Panc1 (cell line): ENCODE measurements around the gene SYTL4. TPM values are rescaled to one million over a fixed set of nuclear protein-coding genes. Genes with fewer than 3 reads are reported as not detected.

Experiments used
- ATAC-seq: fragments of 200-7000 bp; cut with Tn5 transposase; 2 replicates; pipeline ENCODE4 v1.9.1; 2020; ENCODE audit warnings: mild to moderate bottlenecking, moderate library complexity
- BruUV-seq: library from RNA; stranded (reverse); fragments of 400-500 nt; replicated peaks from 2 replicates; lab custom pipeline; 2021; lab: Mats Ljungman, UMichigan
- CTCF ChIA-PET: fragments of 300-600 bp; sonication (Branson Sonifier 250); formaldehyde crosslinking; loops from one replicate; lab custom pipeline; 2022; ENCODE audit warnings: antibody characterized with exemption; lab: Charles Lee
- POLR2A ChIA-PET: fragments of 300-600 bp; sonication (Branson Sonifier 250); formaldehyde crosslinking; loops from one replicate; lab custom pipeline; 2022; ENCODE audit warnings: antibody characterized with exemption; lab: Charles Lee
- DNase-seq: peaks from one replicate; pipeline ENCODE4 v3.0.0-alpha.2; 2010; ENCODE audit warnings: low read depth, low spot score
- H3K27ac ChIP-seq: 2 replicates; pipeline ENCODE4 v1.5.1; 2011; ENCODE audit warnings: mild to moderate bottlenecking, low read length, inconsistent platforms
- H3K27me3 ChIP-seq: fragments of 200-500 bp; sonication (Bioruptor generic); 2 replicates; pipeline ENCODE4 v1.6.0; 2014; ENCODE audit warnings: low read length, inconsistent platforms; ENCODE audit not compliant: control insufficient read depth, insufficient read depth
- H3K36me3 ChIP-seq: fragments of 200-500 bp; sonication (Bioruptor generic); 2 replicates; pipeline ENCODE4 v1.5.1; 2014; ENCODE audit warnings: inconsistent platforms, mild to moderate bottlenecking, low read length, moderate library complexity; ENCODE audit not compliant: control insufficient read depth, insufficient read depth
- H3K4me1 ChIP-seq: 2 replicates; pipeline ENCODE4 v1.5.1; 2011; ENCODE audit warnings: inconsistent platforms, mild to moderate bottlenecking, low read length, moderate library complexity; ENCODE audit not compliant: control insufficient read depth, insufficient read depth
- H3K4me3 ChIP-seq, 2 experiments: 2 replicates each; pipeline ENCODE4 v1.5.1; 2011 to 2012; ENCODE audit warnings: low read depth in 2 of 2, low read length in 2 of 2, mild to moderate bottlenecking in 2 of 2, inconsistent platforms in 1 of 2, moderate library complexity in 1 of 2
- H3K9me3 ChIP-seq: fragments of 200-500 bp; sonication (Bioruptor generic); 2 replicates; pipeline ENCODE4 v1.5.1; 2014; ENCODE audit warnings: low read depth, mild to moderate bottlenecking, inconsistent platforms, low read length, moderate library complexity; ENCODE audit not compliant: control insufficient read depth, insufficient read depth
- POLR2AphosphoS5 ChIP-seq: IDR thresholded peaks from 2 replicates; pipeline ENCODE4 v1.6.1; 2012; ENCODE audit warnings: mild to moderate bottlenecking, low read depth, low read length, moderate library complexity
- SIN3A ChIP-seq: IDR thresholded peaks from 2 replicates; pipeline ENCODE4 v1.6.1; 2012; ENCODE audit warnings: low read depth, mild to moderate bottlenecking, low read length, moderate library complexity, borderline replicate concordance; ENCODE audit not compliant: insufficient read depth
- TCF7L2 ChIP-seq: IDR thresholded peaks from 2 replicates; pipeline ENCODE4 v1.6.1; 2011; ENCODE audit warnings: mild to moderate bottlenecking, low read depth, low read length, inconsistent platforms
- in situ Hi-C: cut with HindIII; loops from 2 replicates; pipeline ENCODE4 v1.10.0; 2016; ENCODE audit warnings: low sequenced_read_pairs, low pct_unique_long_range_greater_than_20kb
- intact Hi-C: fragments of 100-400 bp; cut with micrococcal nuclease; formaldehyde crosslinking; loops from one replicate; pipeline ENCODE4 v1.10.0; 2022; ENCODE audit not compliant: unreplicated experiment
- total RNA-seq: library from RNA; stranded (reverse); gene quantifications from one replicate; pipeline ENCODE4 v1.2.1, GENCODE V29; 2021; ENCODE audit not compliant: unreplicated experiment
- TF ChIP-seq, protein P1 (sequence below): fragments of 450-650 bp; IDR thresholded peaks from 2 replicates; pipeline ENCODE4 v1.5.1; 2017; ENCODE audit warnings: mild to moderate bottlenecking
- TF ChIP-seq, protein P2 (sequence below), 2 experiments: IDR thresholded peaks; 2 replicates each; pipeline ENCODE4 v1.6.1; 2011 to 2012; ENCODE audit warnings: low read depth in 2 of 2, control low read depth in 1 of 2, low read length in 1 of 2, mild to moderate bottlenecking in 1 of 2, moderate library complexity in 1 of 2; ENCODE audit not compliant: insufficient read depth in 1 of 2

SYTL4 gene
- total RNA-seq, 1 experiment from 2014 or later = 0.15 TPM

DNA sequence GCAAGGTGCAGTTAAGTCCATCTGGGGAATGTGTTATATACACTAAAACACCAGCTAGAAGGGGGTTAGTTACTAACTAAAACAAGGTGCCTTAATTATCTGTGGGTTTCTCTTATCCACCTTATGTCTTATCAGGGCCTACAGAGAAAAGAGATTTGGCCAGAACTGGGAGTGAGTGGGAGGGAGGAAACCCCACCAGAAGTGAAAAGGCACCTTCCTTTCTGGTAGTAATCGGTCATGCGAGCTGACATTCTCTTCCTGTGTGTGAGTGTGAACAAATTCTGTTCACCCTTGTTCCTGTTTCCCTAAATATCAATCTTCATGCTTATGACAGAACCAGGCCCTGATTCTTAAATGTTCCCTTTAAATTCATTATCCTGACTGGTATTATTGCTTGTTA lies 44.4 kb downstream of the SYTL4 start:
- no peak for ATAC-seq
- CTCF ChIA-PET = interaction anchor here (1.0 to 2.0 kb wide), 2 partner anchors 80 to 81 kb away, joined by 3 to 14 read pairs; no protein-coding TSS in a partner anchor

DNA sequence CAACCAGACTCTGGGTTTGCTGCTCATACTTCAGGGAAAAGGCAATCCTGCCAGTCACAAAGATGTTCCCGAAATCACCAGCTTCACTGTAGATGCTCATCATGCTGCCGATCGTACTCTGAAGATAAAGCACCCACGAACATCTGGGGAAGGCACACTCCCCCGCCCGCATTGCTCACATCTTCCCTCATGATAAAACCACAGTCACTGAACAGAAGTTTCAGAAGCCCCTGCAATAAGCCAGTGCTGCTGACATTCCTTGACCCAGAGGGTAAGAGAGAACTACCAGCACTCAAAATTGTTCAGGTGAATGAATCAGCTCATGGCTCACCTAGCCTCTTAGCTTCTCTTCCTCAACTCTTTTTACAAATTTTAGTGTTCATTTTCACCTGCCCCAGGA lies 44.8 kb downstream of the SYTL4 start:
- Histone ChIP-seq H3K27ac (no peak overlapping the region), H3K4me1 (no peaks in the 10 kb centered on the region), H3K4me3 (no peak overlapping the region), H3K36me3 (no peaks in the 10 kb centered on the region), H3K9me3 (no peaks in the 10 kb centered on the region), H3K27me3 (peaks cover 2% of the 10 kb centered on the region; the same call in 1 of the 2 replicates)
- no TSS peak for BruUV-seq
- in situ Hi-C loops (no loop called here), intact Hi-C loops (no loop called here)
- no peak for DNase-seq
- CTCF ChIA-PET = interaction anchor here (2.0 kb wide), 1 partner anchor 82 kb away, joined by 14 read pairs; no protein-coding TSS in a partner anchor
- POLR2A ChIA-PET = no interaction called here
- TF ChIP-seq POLR2AphosphoS5 (no peak), TCF7L2 (no peak), SIN3A (no peak)
- TF ChIP-seq, protein P1, sequence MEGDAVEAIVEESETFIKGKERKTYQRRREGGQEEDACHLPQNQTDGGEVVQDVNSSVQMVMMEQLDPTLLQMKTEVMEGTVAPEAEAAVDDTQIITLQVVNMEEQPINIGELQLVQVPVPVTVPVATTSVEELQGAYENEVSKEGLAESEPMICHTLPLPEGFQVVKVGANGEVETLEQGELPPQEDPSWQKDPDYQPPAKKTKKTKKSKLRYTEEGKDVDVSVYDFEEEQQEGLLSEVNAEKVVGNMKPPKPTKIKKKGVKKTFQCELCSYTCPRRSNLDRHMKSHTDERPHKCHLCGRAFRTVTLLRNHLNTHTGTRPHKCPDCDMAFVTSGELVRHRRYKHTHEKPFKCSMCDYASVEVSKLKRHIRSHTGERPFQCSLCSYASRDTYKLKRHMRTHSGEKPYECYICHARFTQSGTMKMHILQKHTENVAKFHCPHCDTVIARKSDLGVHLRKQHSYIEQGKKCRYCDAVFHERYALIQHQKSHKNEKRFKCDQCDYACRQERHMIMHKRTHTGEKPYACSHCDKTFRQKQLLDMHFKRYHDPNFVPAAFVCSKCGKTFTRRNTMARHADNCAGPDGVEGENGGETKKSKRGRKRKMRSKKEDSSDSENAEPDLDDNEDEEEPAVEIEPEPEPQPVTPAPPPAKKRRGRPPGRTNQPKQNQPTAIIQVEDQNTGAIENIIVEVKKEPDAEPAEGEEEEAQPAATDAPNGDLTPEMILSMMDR = no peak
- TF ChIP-seq, protein P2, sequence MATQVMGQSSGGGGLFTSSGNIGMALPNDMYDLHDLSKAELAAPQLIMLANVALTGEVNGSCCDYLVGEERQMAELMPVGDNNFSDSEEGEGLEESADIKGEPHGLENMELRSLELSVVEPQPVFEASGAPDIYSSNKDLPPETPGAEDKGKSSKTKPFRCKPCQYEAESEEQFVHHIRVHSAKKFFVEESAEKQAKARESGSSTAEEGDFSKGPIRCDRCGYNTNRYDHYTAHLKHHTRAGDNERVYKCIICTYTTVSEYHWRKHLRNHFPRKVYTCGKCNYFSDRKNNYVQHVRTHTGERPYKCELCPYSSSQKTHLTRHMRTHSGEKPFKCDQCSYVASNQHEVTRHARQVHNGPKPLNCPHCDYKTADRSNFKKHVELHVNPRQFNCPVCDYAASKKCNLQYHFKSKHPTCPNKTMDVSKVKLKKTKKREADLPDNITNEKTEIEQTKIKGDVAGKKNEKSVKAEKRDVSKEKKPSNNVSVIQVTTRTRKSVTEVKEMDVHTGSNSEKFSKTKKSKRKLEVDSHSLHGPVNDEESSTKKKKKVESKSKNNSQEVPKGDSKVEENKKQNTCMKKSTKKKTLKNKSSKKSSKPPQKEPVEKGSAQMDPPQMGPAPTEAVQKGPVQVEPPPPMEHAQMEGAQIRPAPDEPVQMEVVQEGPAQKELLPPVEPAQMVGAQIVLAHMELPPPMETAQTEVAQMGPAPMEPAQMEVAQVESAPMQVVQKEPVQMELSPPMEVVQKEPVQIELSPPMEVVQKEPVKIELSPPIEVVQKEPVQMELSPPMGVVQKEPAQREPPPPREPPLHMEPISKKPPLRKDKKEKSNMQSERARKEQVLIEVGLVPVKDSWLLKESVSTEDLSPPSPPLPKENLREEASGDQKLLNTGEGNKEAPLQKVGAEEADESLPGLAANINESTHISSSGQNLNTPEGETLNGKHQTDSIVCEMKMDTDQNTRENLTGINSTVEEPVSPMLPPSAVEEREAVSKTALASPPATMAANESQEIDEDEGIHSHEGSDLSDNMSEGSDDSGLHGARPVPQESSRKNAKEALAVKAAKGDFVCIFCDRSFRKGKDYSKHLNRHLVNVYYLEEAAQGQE (IDR thresholded peaks at IDR 0.05; ENCODE audit: insufficient read depth in 1 of 2, low read depth in 2 of 2, low read length in 1 of 2) = no peak
- no peak for ATAC-seq

More for the DNA sequence above, 44.4 kb downstream of the SYTL4 start:
- POLR2A ChIA-PET = no interaction called here
- H3K9me3 ChIP-seq = no peaks in the 10 kb centered on the region
- intact Hi-C loops = no loop called here
- in situ Hi-C loops = no loop called here
- H3K4me3 ChIP-seq = no peak overlapping the region
- no peak overlapping the region for H3K27ac ChIP-seq
- H3K36me3 ChIP-seq = no peaks in the 10 kb centered on the region
- BruUV-seq = no TSS peak
- no peak for TF ChIP-seq TCF7L2
- TF ChIP-seq, protein P1 = no peak
- no peaks in the 10 kb centered on the region for H3K4me1 ChIP-seq
- no peak for DNase-seq
- peaks cover 2% of the 10 kb centered on the region; the same call in 1 of the 2 replicates for H3K27me3 ChIP-seq
